Thyroid gland (tissue), 4 donors: ENCODE data around the gene SCUBE3. TPM values are rescaled to one million over a fixed set of nuclear protein-coding genes. Genes with fewer than 3 reads are reported as not detected.

Experiments used
- DNase-seq, 2 donors: peaks; one replicate each; pipeline ENCODE4 v3.0.0-alpha.2; 2019
- H3K27ac ChIP-seq, 3 donors: fragments of 200-600 bp; sonication (generic); 1 replicate in 2 of 3; 2 replicates in 1 of 3; pipeline ENCODE4 v1.5.1; 2016 to 2019; ENCODE audit warnings: mild to moderate bottlenecking in 1 of 3, moderate library complexity in 1 of 3
- H3K27me3 ChIP-seq: fragments of 200-600 bp; sonication (generic); one replicate; pipeline ENCODE4 v1.5.1; 2019
- H3K36me3 ChIP-seq, 2 donors: fragments of 200-600 bp; sonication (generic); one replicate each; pipeline ENCODE4 v1.5.1; 2016 to 2019
- H3K4me1 ChIP-seq, 2 donors: fragments of 200-600 bp; sonication (generic); one replicate each; pipeline ENCODE4 v1.5.1; 2017 to 2019
- H3K4me3 ChIP-seq, 3 donors: fragments of 200-600 bp; sonication (generic); replicated peaks in 1 of 3; 1 replicate in 2 of 3; 2 replicates in 1 of 3; pipeline ENCODE4 v1.5.1; 2016; ENCODE audit warnings: mild to moderate bottlenecking in 1 of 3
- H3K9me3 ChIP-seq: fragments of 200-600 bp; sonication (generic); one replicate; pipeline ENCODE4 v1.5.1; 2017
- CTCF ChIP-seq, 6 experiments: fragments of 200-600 bp in 3 of 6; fragments of 450-650 bp in 3 of 6; sonication (generic) in 3 of 6; IDR thresholded peaks; one replicate each; pipeline ENCODE4 v1.5.1; 2016 to 2019; ENCODE audit warnings: antibody characterized with exemption in 6 of 6, mild to moderate bottlenecking in 2 of 6, inconsistent platforms in 1 of 6, moderate library complexity in 1 of 6
- POLR2A ChIP-seq, 2 donors: fragments of 450-650 bp; IDR thresholded peaks; one replicate each; pipeline ENCODE4 v1.6.1; 2017; ENCODE audit warnings: antibody characterized with exemption in 2 of 2, mild to moderate bottlenecking in 2 of 2, moderate library complexity in 1 of 2
- WGBS, 2 donors: methylation state at CpG; one replicate each; pipeline ENCODE4 v1.1.5; 2017; 5-methylcytosine and 5-hydroxymethylcytosine counted together
- intact Hi-C: fragments of 100-400 bp; cut with DNase I; formaldehyde crosslinking; loops from one replicate; pipeline ENCODE4 v1.15.1; 2023
- total RNA-seq, 4 donors: library from RNA; depleted of rRNA; stranded (reverse); fragments of >200 nt; gene quantifications; one replicate each; pipeline ENCODE4 v1.2.3, GENCODE V29; 2016

Gene SCUBE3
- total RNA-seq, 4 donors from 2014 or later: 45.5 to 119 (median 66.3) TPM

GRCh38 chr6:35190306-35190705 is 23.4 kb upstream of the SCUBE3 start:
- H3K27me3 ChIP-seq: no peaks in the 10 kb centered on the region
- no peak overlapping the region for H3K4me3 ChIP-seq
- TF ChIP-seq CTCF (IDR thresholded peaks at IDR 0.05) (no peak), POLR2A (IDR thresholded peaks at IDR 0.05) (no peak)
- H3K36me3 ChIP-seq: no peaks in the 10 kb centered on the region
- DNase-seq: no peak
- no peaks in the 10 kb centered on the region for H3K9me3 ChIP-seq
- H3K4me1 ChIP-seq: peaks cover 7 to 19% of the 10 kb centered on the region in 2 donors
- intact Hi-C loops: no loop called here
- no peak overlapping the region for H3K27ac ChIP-seq

GRCh38 chr6:35191889-35192288 is 21.9 kb upstream of the SCUBE3 start:
- Histone ChIP-seq H3K27ac (no peak overlapping the region), H3K27me3 (no peaks in the 10 kb centered on the region), H3K4me3 (no peak overlapping the region), H3K9me3 (no peaks in the 10 kb centered on the region), H3K36me3 (no peaks in the 10 kb centered on the region), H3K4me1 (peaks cover 3 to 10% of the 10 kb centered on the region in 2 donors)
- no peak for TF ChIP-seq POLR2A (IDR thresholded peaks at IDR 0.05)
- TF ChIP-seq CTCF (IDR thresholded peaks at IDR 0.05): no peak
- 89 to 91% methylated on average over 10 to 11 of the region's 11 CpGs for WGBS, 2 donors
- no peak for DNase-seq
- intact Hi-C loops: no loop called here

GRCh38 chr6:35192301-35192860 is 21.4 kb upstream of the SCUBE3 start:
- peaks cover 3 to 10% of the 10 kb centered on the region in 2 donors for H3K4me1 ChIP-seq
- 82 to 86% methylated on average over 8 to 9 of the region's 9 CpGs for WGBS, 2 donors
- H3K27me3 ChIP-seq: no peaks in the 10 kb centered on the region
- no peaks in the 10 kb centered on the region for H3K9me3 ChIP-seq
- no peak for DNase-seq
- no peak overlapping the region for H3K27ac ChIP-seq
- TF ChIP-seq POLR2A (IDR thresholded peaks at IDR 0.05) (no peak), CTCF (IDR thresholded peaks at IDR 0.05) (no peak)
- no peaks in the 10 kb centered on the region for H3K36me3 ChIP-seq
- H3K4me3 ChIP-seq: no peak overlapping the region
- intact Hi-C loops: no loop called here

GRCh38 chr6:35194390-35194789 is 19.4 kb upstream of the SCUBE3 start:
- no peaks in the 10 kb centered on the region for H3K27me3 ChIP-seq
- intact Hi-C loops: no loop called here
- H3K9me3 ChIP-seq: no peaks in the 10 kb centered on the region
- no peak overlapping the region for H3K4me3 ChIP-seq
- no peak overlapping the region for H3K27ac ChIP-seq
- no peaks in the 10 kb centered on the region for H3K4me1 ChIP-seq
- TF ChIP-seq CTCF (IDR thresholded peaks at IDR 0.05): no peak
- no peak for DNase-seq
- no peaks in the 10 kb centered on the region for H3K36me3 ChIP-seq
- 92 to 94% methylated on average over 5 of the region's 5 CpGs for WGBS, 2 donors

- H3K9me3 ChIP-seq: no peaks in the 10 kb centered on the region
- intact Hi-C loops: no loop called here
- whole genome bisulfite sequencing, 2 donors: 92 to 94% methylated on average over 3 of the region's 3 CpGs
These were observed 18.5 kb upstream of the SCUBE3 start for GRCh38 chr6:35195120-35195780.

More at GRCh38 chr6:35195120-35195780, 18.5 kb upstream of the SCUBE3 start:
- Histone ChIP-seq H3K4me1 (no peaks in the 10 kb centered on the region), H3K36me3 (no peaks in the 10 kb centered on the region), H3K27me3 (no peaks in the 10 kb centered on the region), H3K4me3 (no peak overlapping the region), H3K27ac (no peak overlapping the region)
- no peak for DNase-seq
- TF ChIP-seq POLR2A (IDR thresholded peaks at IDR 0.05) (no peak), CTCF (IDR thresholded peaks at IDR 0.05) (no peak)
